SK-N-MC (cell line): Measurements from ENCODE around the gene FXYD5.

ENCODE experiments used
- EZH2 ChIP-seq: fragments of 200-600 bp; sonication (generic); IDR thresholded peaks from one replicate; pipeline ENCODE4 v1.6.1; 2017; ENCODE audit warnings: antibody characterized with exemption
- POLR2AphosphoS5 ChIP-seq: IDR thresholded peaks from 2 replicates; pipeline ENCODE4 v1.6.1; 2012; ENCODE audit warnings: mild to moderate bottlenecking, low read depth, low read length, borderline replicate concordance

GRCh38 chr19:35106898-35107541 is 47.5 kb upstream of the FXYD5 start:
- TF ChIP-seq POLR2AphosphoS5 (no peak), EZH2 (no peak)
